ENCODE data around the gene MDP1.

MDP1 gene

DNA sequence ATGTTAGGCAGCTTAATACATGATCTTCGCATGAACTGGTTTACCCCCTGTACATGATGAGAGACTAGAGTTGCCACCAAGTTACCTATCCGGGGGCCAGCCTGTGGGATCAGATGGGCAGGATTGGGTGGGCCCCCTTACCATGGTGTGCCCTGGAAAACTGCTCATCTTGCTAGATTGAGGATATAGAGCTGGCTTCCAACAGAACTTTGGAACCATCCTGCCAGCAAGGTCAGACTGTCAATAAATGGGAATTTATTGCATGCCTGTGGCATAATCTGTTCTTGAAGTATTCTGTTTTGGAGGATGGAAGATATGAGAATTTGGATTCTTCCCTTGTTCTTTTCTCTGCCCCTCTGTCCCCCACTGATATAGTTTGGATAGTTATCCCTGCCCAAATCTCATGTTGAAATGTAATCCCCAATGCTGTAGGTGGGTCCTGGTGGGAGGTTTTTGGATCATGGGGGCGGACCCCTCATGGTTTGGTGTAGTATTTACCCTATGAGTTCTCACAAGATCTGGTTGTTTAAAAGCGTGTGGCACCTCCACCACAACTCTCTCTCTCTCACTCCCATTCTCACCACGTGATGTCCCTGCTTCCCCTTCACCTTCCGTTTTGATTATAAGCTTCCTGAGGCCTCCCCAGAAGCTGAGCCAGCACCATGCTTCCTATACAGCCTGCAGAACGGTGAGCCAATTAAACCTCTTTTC, 16.9 kb downstream of the MDP1 start:
- H3K4me3 ChIP-seq (ENCODE audit: low read depth, low read length), result no peak overlapping the region
- TF ChIP-seq, protein P1, sequence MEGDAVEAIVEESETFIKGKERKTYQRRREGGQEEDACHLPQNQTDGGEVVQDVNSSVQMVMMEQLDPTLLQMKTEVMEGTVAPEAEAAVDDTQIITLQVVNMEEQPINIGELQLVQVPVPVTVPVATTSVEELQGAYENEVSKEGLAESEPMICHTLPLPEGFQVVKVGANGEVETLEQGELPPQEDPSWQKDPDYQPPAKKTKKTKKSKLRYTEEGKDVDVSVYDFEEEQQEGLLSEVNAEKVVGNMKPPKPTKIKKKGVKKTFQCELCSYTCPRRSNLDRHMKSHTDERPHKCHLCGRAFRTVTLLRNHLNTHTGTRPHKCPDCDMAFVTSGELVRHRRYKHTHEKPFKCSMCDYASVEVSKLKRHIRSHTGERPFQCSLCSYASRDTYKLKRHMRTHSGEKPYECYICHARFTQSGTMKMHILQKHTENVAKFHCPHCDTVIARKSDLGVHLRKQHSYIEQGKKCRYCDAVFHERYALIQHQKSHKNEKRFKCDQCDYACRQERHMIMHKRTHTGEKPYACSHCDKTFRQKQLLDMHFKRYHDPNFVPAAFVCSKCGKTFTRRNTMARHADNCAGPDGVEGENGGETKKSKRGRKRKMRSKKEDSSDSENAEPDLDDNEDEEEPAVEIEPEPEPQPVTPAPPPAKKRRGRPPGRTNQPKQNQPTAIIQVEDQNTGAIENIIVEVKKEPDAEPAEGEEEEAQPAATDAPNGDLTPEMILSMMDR (IDR thresholded peaks at IDR 0.05; ENCODE audit: borderline replicate concordance, insufficient read depth, low read depth, low read length), result no peak

DNA sequence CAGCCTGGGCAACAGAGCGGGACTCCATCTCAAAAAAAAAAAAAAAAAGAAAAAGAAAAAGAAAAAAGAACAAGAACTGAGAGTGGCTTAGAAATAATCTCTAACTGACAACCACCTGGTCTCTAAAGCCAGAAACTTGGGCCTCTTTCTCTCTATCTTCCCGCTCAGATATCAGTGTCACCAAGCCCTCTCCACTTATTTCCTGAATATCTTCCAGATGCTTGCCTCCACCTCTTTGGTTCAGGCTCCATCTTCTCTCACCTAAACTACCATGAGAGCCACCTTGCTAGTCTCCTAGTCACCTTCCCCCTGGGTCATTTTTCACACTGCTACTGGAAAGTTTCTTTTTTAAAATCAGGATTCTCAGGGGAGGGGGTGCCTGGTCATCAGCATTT, 18.8 kb downstream of the MDP1 start:
- TF ChIP-seq, protein P1 (IDR thresholded peaks at IDR 0.05; ENCODE audit: borderline replicate concordance, insufficient read depth, low read depth, low read length), result no peak
- peak overlapping the region; percentile 70 for H3K4me3 ChIP-seq (ENCODE audit: low read depth, low read length)

- peak overlapping the region; percentile 70 for H3K4me3 ChIP-seq (ENCODE audit: low read depth, low read length)
- TF ChIP-seq, protein P1 (IDR thresholded peaks at IDR 0.05; ENCODE audit: borderline replicate concordance, insufficient read depth, low read depth, low read length), result no peak
These were observed 19.5 kb downstream of the MDP1 start for GRCh38 chr14:24196071-24197055.

- TF ChIP-seq, protein P1 (IDR thresholded peaks at IDR 0.05; ENCODE audit: borderline replicate concordance, insufficient read depth, low read depth, low read length), result no peak
- peak within 1 kb of the TSS; percentile 70 for H3K4me3 ChIP-seq (ENCODE audit: low read depth, low read length)
These were observed 20.4 kb downstream of the MDP1 start, which contains the start of gene TM9SF1 for GRCh38 chr14:24195186-24196070. Gene TM9SF1 (minus strand): TSS chr14:24195441. CDS start chr14:24195019, 422 bp downstream.

- TF ChIP-seq, protein P1 (IDR thresholded peaks at IDR 0.05; ENCODE audit: borderline replicate concordance, insufficient read depth, low read depth, low read length), result no peak
- peak overlapping the region; percentile 70 for H3K4me3 ChIP-seq (ENCODE audit: low read depth, low read length)
These were observed 21.0 kb downstream of the MDP1 start for GRCh38 chr14:24194873-24195185.

GRCh38 chr14:24194186-24194872, 21.5 kb downstream of the MDP1 start:
- TF ChIP-seq, protein P1 (IDR thresholded peaks at IDR 0.05; ENCODE audit: borderline replicate concordance, insufficient read depth, low read depth, low read length), result no peak
- peak overlapping the region; percentile 70 for H3K4me3 ChIP-seq (ENCODE audit: low read depth, low read length)
